Epithelial cell of umbilical artery (primary cell): ENCODE results near the gene IZUMO1. TPM values are rescaled to one million over a fixed set of nuclear protein-coding genes. Genes with fewer than 3 reads are reported as not detected.

ENCODE experiments used
- total RNA-seq: library from RNA; depleted of rRNA; stranded (reverse); fragments of >200 nt; gene quantifications from 2 replicates; pipeline ENCODE4 v1.2.3, GENCODE V29; 2014

IZUMO1 gene
- total RNA-seq = 0.30 and 0.32 TPM in 2 replicates

DNA sequence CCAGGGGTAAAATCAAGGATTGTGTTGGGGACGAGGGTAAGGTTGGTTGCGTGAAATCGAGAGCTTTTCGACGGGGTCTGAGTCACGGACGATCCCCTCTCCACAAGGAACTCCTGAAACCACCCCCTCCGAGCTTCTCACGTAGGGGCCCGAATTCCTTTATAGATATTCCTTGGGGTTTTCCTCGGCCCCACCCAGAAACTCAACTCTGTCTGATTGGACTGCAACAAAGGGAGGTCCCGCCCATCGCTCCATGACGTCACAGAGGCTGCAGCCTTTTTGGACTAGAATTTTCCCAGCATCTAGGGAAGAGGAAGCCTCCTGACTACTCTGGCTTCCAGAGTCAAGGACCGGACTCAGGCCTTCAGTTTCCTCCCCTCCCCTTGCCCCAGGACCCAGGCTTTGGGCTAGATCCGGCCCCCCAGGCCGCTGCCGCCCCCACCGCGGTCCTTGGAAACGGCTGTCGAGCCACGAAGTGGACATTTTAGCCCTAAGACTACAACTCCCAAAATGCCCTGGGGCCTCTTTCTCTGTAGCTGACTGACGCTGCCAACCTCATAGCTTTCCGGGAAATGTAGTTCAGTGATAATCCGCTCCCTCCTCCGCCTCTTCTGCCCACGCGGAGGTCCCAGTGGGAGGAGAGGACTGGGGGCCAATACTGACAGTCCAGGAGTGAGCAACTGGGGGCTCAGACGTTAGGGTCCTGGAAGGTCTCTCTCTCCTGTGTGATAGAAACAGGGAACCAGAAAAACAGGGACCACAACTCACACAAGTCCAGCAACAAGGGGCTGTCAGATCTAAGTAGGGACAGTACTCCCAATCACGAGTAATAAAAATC is at the start of gene IZUMO1:
Gene IZUMO1 (minus strand): TSS at position 172 of the 838 bp plus-strand sequence. CDS start 1,050 bp downstream, outside the sequence.

GRCh38 chr19:48755084-48755641 is 8.5 kb upstream of the IZUMO1 start, which contains the start of gene FGF21:
FGF21 (plus strand) TSS chr19:48755524; CDS start chr19:48756237, 713 bp downstream.

GRCh38 chr19:48752496-48753365 is 6.0 kb upstream of the IZUMO1 start, which contains the start of gene FUT1:
FUT1 (minus strand) TSS chr19:48752641; CDS start chr19:48751281, 1,360 bp downstream.

DNA sequence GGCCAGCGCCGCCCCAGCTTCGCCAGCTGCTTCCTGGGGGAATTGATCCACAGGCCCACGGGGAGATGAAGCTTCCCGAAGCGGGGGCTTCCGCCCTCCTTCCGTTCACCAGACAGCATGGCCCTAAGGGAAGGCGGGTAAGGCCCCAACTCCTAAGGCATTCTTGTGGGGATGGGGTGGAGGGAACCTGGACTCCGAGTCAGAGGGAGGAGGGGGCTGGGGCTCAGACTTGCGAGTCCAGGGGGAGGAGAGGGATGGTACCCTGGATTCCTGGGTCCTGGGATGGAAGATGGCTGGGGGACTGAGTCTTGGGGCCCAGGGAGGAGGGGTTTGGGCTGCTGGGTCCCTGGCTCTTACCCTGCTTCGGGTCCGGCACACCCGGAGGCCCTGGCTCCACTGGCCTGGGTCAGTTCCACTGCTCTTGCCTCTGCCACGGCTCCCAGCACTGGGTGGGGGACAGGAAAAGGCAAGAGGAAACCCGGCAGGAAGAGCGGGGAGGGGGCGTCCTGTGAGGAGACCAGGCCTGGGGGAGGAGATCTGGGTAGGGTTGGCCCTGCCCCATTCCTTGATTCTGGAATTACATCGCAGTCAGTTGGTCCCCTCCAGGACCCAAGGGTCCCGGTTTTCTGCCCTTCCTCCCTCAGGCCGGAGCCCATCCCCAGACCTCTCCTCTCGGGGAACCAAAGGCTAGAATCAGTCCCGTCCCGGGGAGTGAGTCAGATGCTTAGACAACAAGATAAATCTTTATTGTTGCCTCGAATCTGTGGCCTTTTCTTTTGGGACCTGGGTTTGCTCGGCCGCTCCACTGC is 6.3 kb downstream of the IZUMO1 start, which contains the start of gene RASIP1:
Gene RASIP1 (minus strand): TSS at position 447 of the 809 bp plus-strand sequence. CDS start 328 bp downstream, at position 119.

GRCh38 chr19:48719263-48720171 is 27.2 kb downstream of the IZUMO1 start, which contains the start of gene MAMSTR:
MAMSTR (minus strand) TSS chr19:48719725; CDS start chr19:48719031, 694 bp downstream.

GRCh38 chr19:48695743-48696352 is 50.9 kb downstream of the IZUMO1 start, which contains the start of gene FUT2:
FUT2 (plus strand) TSS chr19:48695971; CDS start chr19:48702957, 6,986 bp downstream.

Other genes with a start within 250 kb of the IZUMO1 start
- gene LMTK3, start 235.1 kb downstream of the IZUMO1 start, total RNA-seq = under 0.01 and 0.61 TPM in 2 replicates
- gene SULT2B1, start 194.7 kb downstream of the IZUMO1 start, total RNA-seq = not detected in 2 replicates
- not detected in 2 replicates for gene SPACA4, start 140.2 kb downstream of the IZUMO1 start, total RNA-seq
- gene FAM83E, start 131.8 kb downstream of the IZUMO1 start, total RNA-seq = 0.65 and 1.1 TPM in 2 replicates
- 2,633 and 3,123 TPM in 2 replicates for gene RPL18, start 127.7 kb downstream of the IZUMO1 start, total RNA-seq
- 8.4 and 10.5 TPM in 2 replicates for gene SPHK2, start 127.4 kb downstream of the IZUMO1 start, total RNA-seq
- gene DBP, start 109.5 kb downstream of the IZUMO1 start, total RNA-seq = 1.2 and 1.6 TPM in 2 replicates
- 0.65 and 1.2 TPM in 2 replicates for gene CA11, start 100.7 kb downstream of the IZUMO1 start, total RNA-seq
- not detected in 2 replicates for gene NTN5, start 73.9 kb downstream of the IZUMO1 start, total RNA-seq
- gene FUT2, start 50.9 kb downstream of the IZUMO1 start, total RNA-seq = not detected in 2 replicates
- gene MAMSTR, start 27.2 kb downstream of the IZUMO1 start, total RNA-seq = 0.32 TPM in 1 of 2 replicates, not detected in the other
- 68.2 and 85.8 TPM in 2 replicates for gene RASIP1, start 6.3 kb downstream of the IZUMO1 start, total RNA-seq
- 5.5 and 6.4 TPM in 2 replicates for gene FUT1, start 5.7 kb upstream of the IZUMO1 start, total RNA-seq
- gene FGF21, start 8.6 kb upstream of the IZUMO1 start, total RNA-seq = not detected in 2 replicates
- 47.4 TPM in 2 replicates for gene BCAT2, start 64.1 kb upstream of the IZUMO1 start, total RNA-seq
- 5.8 and 13.2 TPM in 2 replicates for gene HSD17B14, start 89.6 kb upstream of the IZUMO1 start, total RNA-seq
- 1.9 and 2.7 TPM in 2 replicates for gene PLEKHA4, start 121.7 kb upstream of the IZUMO1 start, total RNA-seq
- 24.4 and 27.2 TPM in 2 replicates for gene PPP1R15A, start 125.5 kb upstream of the IZUMO1 start, total RNA-seq
- gene TULP2, start 151.8 kb upstream of the IZUMO1 start, total RNA-seq = 0.32 TPM in 1 of 2 replicates, not detected in the other
- 86.9 and 92.9 TPM in 2 replicates for gene NUCB1, start 153.4 kb upstream of the IZUMO1 start, total RNA-seq
- not detected in 2 replicates for gene DHDH, start 186.8 kb upstream of the IZUMO1 start, total RNA-seq
- gene BAX, start 208.0 kb upstream of the IZUMO1 start, total RNA-seq = 137 and 154 TPM in 2 replicates
- gene FTL, start 218.4 kb upstream of the IZUMO1 start, total RNA-seq = 777 and 969 TPM in 2 replicates
- gene GYS1, start 246.4 kb upstream of the IZUMO1 start, total RNA-seq = 22.9 and 25.3 TPM in 2 replicates
- 364 and 391 TPM in 2 replicates for gene RUVBL2, start 247.0 kb upstream of the IZUMO1 start, total RNA-seq